Stimulated activated CD8-positive, alpha-beta memory T cell treated with anti-CD3 and anti-CD28 coated beads, Interleukin-7, amount 100 ng/mL, for 1 hour (primary cell): ENCODE results near the gene SSH3.
"Not testable (repeated sequence)": the region's sequence is repeated elsewhere in the genome, so short reads cannot be mapped to it uniquely, and the experiment has no call there.

Experiments
- DNase-seq, 2 donors: peaks; one replicate each; pipeline ENCODE4 v3.0.0-alpha.2; 2020; ENCODE audit warnings: low read depth in 2 of 2

Gene SSH3

GRCh38 chr11:67303132-67303834 is at the start of gene SSH3:
TSS of gene SSH3 (plus strand) at chr11:67303530. CDS start at chr11:67303626, 96 bp downstream.
- no peak for DNase-seq

DNA sequence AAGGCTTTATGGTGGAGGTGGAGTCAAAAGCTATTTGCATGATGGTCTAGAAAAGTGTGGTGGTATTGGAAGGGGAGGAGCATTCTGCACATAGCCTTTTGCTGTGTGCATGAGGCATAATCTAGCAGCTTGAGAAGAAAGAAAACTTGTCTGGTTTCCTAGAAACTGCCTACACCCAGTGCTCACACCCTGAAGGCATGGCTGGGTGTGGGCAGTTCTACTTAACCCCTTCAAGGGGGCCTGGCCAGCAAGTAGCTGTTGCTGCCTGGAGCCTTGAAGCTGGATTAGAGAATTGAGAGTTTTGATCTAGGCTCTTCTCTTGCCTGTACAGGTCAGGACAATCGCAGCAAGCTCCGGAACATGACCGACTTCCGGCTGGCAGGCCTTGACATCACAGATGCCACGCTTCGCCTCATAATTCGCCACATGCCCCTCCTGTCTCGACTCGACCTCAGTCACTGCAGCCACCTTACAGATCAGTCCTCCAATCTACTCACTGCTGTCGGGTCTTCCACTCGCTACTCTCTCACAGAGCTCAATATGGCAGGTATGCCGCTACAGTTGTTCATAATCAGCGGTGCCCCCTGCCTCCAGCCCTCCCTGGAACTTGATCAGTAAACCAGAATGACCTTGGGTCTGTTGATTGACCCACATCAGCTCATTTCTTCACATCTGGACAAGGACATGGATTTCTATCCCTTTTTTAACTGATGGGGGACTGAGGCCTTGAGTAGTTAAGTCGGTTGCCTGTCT is 49.3 kb upstream of the SSH3 start:
- DNase-seq, result no peak

GRCh38 chr11:67254798-67255197 is 48.5 kb upstream of the SSH3 start:
- no peak for DNase-seq

DNA sequence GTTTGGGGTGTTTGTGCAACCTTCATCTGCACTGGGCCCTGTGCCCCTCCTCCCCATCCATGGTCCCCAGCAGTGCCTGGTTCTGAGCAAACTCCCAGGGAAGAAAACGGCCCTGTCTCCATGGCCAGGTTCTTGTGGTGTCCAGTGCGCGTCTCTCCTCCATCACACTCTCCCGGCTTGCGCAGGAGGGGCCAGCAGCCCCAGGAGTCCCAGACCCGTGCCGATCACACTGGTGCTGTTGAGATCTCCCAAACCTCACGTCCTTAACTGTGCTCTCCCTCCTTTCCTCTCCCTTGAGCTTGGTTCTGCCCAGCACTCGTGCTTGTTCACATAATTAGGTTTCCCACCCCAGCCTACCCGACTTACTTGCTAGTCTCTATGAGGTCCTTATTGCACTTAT is 48.0 kb upstream of the SSH3 start:
- DNase-seq, result no peak

DNA sequence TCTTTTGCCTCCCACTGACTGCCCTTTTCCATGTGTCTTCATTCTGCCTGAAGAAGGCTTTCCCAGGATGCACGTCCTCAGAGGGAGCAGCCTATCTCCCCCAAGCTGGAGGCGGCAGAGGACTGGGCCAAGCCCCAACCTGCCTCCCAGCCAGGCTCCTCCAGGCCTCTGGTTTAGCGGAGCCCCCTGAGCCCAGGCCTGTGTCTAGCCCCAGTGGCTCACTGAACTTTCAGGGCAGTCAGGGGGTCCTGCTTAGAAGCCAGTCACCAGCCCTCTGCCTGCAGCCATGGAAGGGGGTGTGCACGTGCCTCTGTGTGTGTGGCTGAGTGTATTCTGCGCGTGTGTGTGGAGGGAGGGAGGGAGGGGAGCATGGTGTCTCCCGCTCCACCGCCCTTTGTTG is 47.5 kb upstream of the SSH3 start:
- DNase-seq, result no peak

DNA sequence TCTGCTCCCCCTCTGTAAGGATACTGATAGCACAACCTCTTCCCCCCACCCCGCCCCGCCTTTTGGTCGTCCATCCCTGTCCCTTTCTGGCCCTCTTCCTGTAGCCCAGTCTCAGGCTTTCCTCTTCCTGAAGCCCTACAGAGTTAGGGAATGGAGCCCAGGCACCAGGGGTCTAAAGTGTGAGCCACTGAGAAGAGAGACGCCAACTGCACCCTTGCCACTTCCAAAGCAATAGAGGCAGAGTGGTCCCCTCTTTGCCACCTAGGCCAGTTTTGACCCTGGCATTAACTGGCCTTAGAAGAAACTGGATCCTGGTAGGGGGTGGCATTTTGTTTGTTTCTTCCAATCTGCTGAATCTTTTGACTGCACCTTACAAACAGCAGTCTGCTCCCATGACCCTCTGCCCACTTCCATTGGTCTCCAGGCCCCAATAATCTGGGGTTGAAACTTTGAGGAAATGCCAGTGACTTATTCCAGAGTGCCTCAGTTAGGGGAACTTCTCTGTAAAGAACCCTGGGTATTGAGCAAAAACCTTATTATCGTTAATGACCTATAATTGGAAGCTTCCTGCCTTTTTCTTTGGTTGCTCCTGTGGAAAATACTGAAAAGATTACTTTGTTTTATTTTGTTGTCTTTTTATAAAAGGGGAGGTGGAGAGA is 46.7 kb upstream of the SSH3 start:
- DNase-seq, result no peak

- no peak for DNase-seq
These were observed 42.9 kb upstream of the SSH3 start for GRCh38 chr11:67260406-67260805.

DNA sequence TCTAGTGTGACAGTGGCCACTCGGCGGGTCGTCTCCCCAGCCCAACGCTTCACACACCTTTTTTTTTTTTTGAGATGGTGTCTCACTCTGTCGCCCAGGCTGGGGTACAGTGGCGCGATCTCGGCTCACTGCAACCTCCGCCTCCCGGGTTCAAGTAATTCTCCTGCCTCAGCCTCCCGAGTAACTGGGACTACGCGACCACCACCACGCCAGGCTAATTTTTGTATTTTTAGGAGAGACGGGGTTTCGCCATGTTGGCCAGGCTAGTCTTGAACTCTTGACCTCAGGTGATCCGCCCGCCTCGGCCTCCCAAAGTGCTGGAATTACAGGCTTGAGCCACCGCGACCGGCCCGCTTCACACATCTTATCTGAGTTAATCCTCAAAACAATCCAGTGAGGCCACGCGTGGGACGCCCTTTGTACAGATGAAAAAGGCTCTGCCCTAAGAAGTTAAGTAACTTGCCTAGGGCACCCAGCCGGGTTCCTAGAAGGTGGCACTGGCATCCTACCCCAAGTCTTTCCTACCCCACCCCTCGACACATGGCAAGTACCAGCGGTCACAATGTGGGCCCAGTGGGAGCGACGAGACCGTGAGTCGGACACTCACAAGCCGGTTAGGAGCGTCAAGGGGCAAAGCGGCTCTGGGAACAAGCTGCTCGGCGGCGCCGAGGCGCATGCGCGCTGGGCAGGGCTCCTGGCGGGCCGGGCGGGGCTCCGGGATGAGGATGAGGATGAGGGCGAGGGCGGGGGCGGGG is 42.3 kb upstream of the SSH3 start:
- DNase-seq, result not testable (repeated sequence)

DNA sequence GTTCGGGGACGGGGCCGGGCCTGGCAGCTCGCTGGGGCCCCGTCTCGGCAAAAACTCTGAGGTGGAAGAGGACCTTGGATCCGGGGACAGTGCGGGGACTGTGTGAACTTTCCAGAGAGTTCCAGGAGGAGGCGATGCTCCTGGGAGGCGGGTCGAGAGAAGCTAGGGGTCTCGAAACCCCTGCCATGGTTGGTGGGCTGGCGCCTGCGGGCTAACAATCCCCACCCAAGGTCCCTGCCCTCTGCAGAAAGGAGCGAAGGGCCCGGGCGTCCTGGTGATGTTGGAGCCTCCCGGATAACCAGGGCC is 41.7 kb upstream of the SSH3 start:
- DNase-seq, result no peak

DNA sequence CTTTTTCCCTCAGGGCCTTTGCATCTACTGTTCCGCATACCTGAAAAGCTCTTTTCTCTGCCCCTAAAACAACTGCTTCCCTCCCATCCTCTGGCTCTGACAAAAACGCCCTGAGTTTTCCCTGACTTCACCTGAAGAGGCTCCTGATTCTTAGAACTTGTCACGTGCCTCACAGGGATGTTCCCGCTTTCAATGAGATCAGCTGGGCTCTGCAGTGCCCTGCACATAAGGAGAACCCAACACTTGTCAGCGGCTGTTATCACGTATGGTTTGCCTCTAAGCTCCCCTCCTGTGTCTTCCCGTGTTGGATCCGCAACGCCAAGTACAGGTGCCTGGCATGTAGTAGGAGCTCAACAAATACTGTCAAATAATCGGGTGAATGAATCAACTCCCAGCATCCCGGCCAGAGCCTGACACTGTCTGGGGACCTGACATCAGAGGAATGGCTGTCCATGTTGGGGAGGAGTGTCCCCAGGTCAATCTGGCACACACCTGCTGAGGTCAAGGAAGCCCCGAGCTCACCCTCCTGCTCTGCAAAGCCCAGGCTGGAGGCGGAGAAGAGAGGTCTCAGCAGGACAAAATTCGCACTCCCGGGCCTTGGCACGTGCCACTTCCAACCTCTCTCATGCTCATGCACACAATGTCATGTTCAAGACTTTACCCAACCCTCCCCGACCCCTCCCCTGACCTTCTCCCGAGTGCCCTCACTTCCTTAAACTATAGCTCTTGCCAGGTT is 41.2 kb upstream of the SSH3 start:
- no peak for DNase-seq

GRCh38 chr11:67262731-67263675 is 40.3 kb upstream of the SSH3 start:
- DNase-seq, result peak; percentile 49 to 52

- DNase-seq, result no peak
These were observed 39.1 kb upstream of the SSH3 start for GRCh38 chr11:67264260-67264659.

GRCh38 chr11:67264877-67265632 is 38.3 kb upstream of the SSH3 start:
- DNase-seq, result no peak

DNA sequence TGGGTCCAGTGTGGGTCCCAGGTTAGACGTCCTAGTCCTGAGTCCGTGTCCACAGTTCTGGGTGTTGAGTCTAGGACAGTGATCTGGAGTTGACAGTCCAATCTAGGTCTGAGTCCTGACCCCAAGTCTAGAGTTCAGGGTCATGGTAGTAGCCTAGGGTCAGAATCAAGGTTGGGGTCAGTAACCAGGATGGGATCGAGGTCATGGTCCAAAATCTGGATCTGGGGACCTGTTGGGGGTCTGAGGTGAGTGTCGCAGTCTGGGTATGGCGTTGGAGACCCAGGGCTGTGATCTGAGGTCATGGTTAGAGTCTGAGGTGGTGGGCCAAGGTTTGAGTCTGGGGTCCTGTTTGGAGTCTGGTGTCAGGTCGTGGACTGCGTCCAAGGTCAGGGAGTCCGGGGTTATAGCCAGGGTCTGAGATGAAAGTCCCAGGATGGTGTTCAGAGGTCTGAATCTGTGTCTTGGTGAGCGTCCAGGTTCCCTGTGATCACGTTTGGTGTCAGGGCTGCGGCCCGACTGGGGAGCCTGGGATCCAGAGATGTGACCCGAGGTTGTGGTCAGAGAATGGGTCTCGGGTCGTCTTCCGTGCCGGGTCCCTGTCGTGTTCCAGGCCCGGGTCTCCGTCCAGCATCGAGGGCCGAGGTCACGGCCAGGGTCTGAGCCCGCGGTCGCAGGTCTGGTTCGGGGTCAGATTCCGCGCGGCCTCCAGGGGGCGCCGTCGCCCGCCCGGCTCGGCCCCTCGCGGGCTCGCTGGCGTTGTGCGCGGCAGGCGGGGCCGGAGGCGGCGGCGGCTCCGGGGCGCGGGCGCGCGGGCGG is 37.5 kb upstream of the SSH3 start:
- DNase-seq, result peak; percentile 54

- DNase-seq, result no peak
These were observed 36.7 kb upstream of the SSH3 start, which contains the start of gene GRK2 for GRCh38 chr11:67266449-67267187. TSS of gene GRK2 (plus strand) at chr11:67266473. CDS start at chr11:67266700, 227 bp downstream.

- no peak for DNase-seq
These were observed 35.9 kb upstream of the SSH3 start for GRCh38 chr11:67267188-67268080.
